Measurements from ENCODE around the gene C22orf31.

GRCh38 chr22:29106839-29107238, 45.2 kb upstream of the C22orf31 start:
- TF ChIP-seq FEZF1 (tag by site-specific recombination; IDR thresholded peaks at IDR 0.05) (no peak), CTCF (tag by site-specific recombination; IDR thresholded peaks at IDR 0.05) (no peak), ZNF776 (tag by site-specific recombination; IDR thresholded peaks at IDR 0.05; ENCODE audit: borderline replicate concordance) (no peak)
- TF ChIP-seq, protein P1, sequence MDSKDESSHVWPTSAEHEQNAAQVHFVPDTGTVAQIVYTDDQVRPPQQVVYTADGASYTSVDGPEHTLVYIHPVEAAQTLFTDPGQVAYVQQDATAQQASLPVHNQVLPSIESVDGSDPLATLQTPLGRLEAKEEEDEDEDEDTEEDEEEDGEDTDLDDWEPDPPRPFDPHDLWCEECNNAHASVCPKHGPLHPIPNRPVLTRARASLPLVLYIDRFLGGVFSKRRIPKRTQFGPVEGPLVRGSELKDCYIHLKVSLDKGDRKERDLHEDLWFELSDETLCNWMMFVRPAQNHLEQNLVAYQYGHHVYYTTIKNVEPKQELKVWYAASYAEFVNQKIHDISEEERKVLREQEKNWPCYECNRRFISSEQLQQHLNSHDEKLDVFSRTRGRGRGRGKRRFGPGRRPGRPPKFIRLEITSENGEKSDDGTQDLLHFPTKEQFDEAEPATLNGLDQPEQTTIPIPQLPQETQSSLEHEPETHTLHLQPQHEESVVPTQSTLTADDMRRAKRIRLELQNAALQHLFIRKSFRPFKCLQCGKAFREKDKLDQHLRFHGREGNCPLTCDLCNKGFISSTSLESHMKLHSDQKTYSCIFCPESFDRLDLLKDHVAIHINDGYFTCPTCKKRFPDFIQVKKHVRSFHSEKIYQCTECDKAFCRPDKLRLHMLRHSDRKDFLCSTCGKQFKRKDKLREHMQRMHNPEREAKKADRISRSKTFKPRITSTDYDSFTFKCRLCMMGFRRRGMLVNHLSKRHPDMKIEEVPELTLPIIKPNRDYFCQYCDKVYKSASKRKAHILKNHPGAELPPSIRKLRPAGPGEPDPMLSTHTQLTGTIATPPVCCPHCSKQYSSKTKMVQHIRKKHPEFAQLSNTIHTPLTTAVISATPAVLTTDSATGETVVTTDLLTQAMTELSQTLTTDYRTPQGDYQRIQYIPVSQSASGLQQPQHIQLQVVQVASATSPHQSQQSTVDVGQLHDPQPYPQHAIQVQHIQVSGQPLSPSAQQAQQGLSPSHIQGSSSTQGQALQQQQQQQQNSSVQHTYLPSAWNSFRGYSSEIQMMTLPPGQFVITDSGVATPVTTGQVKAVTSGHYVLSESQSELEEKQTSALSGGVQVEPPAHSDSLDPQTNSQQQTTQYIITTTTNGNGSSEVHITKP (tag by site-specific recombination; IDR thresholded peaks at IDR 0.05): no peak
